Neural progenitor cell (in vitro differentiated cells): ENCODE results near the gene FGFR3. TPM values are rescaled to one million over a fixed set of nuclear protein-coding genes. Genes with fewer than 3 reads are reported as not detected.

Experiments
- DNase-seq: peaks from one replicate; pipeline ENCODE4 v3.0.0-alpha.2; 2016; ENCODE audit warnings: low spot score
- H2AFZ ChIP-seq: fragments of 200-600 bp; sonication (generic); replicated peaks from 2 replicates; pipeline ENCODE4 v1.6.1; 2016; ENCODE audit warnings: antibody characterized with exemption
- H3F3A ChIP-seq: fragments of 200-600 bp; sonication (generic); 2 replicates; pipeline ENCODE4 v1.6.1; 2016; ENCODE audit warnings: antibody characterized with exemption, low read depth
- H3K27ac ChIP-seq: fragments of 200-600 bp; sonication (generic); 2 replicates; pipeline ENCODE4 v1.5.1; 2016; ENCODE audit warnings: mild to moderate bottlenecking
- H3K27me3 ChIP-seq: fragments of 200-600 bp; sonication (generic); 2 replicates; pipeline ENCODE4 v1.6.1; 2016; ENCODE audit warnings: mild to moderate bottlenecking, moderate library complexity
- H3K36me3 ChIP-seq: fragments of 200-600 bp; sonication (generic); 2 replicates; pipeline ENCODE4 v1.5.1; 2016
- H3K4me1 ChIP-seq: fragments of 200-600 bp; sonication (generic); 2 replicates; pipeline ENCODE4 v1.6.1; 2016; ENCODE audit warnings: mixed run types
- H3K4me2 ChIP-seq: fragments of 200-600 bp; sonication (generic); 2 replicates; pipeline ENCODE4 v1.6.1; 2016
- H3K4me3 ChIP-seq: fragments of 200-600 bp; sonication (generic); 2 replicates; pipeline ENCODE4 v1.5.1; 2016
- H3K79me2 ChIP-seq: fragments of 200-600 bp; sonication (generic); 2 replicates; pipeline ENCODE4 v1.6.1; 2016; ENCODE audit warnings: low read depth
- H3K9ac ChIP-seq: fragments of 200-600 bp; sonication (generic); 2 replicates; pipeline ENCODE4 v1.6.1; 2016
- H3K9me3 ChIP-seq: fragments of 200-600 bp; sonication (generic); 2 replicates; pipeline ENCODE4 v1.5.1; 2016; ENCODE audit warnings: low read depth
- H4K20me1 ChIP-seq: fragments of 200-600 bp; sonication (generic); 2 replicates; pipeline ENCODE4 v1.6.1; 2016; ENCODE audit warnings: low read depth
- H3K27ac Mint-ChIP-seq: 3 replicates; pipeline ENCODE4 v1.8.0; 2021; ENCODE audit warnings: mixed read lengths
- H3K27me3 Mint-ChIP-seq: 2 replicates; pipeline ENCODE4 v1.8.0; 2022; ENCODE audit warnings: low read depth, mild to moderate bottlenecking, inconsistent platforms, moderate library complexity, mixed read lengths; ENCODE audit not compliant: insufficient read depth
- H3K36me3 Mint-ChIP-seq: 3 replicates; pipeline ENCODE4 v1.8.0; 2021; ENCODE audit warnings: mixed read lengths
- H3K4me1 Mint-ChIP-seq: 3 replicates; pipeline ENCODE4 v1.8.0; 2021; ENCODE audit warnings: mixed read lengths
- H3K4me3 Mint-ChIP-seq: 3 replicates; pipeline ENCODE4 v1.8.0; 2021; ENCODE audit warnings: mild to moderate bottlenecking, moderate library complexity, mixed read lengths
- H3K9me3 Mint-ChIP-seq: 3 replicates; pipeline ENCODE4 v1.8.0; 2020; ENCODE audit warnings: mixed read lengths
- CTCF ChIP-seq: fragments of 200-600 bp; sonication (generic); IDR thresholded peaks from 2 replicates; pipeline ENCODE4 v1.5.1; 2017; ENCODE audit warnings: antibody characterized with exemption, mild to moderate bottlenecking
- EZH2 ChIP-seq: fragments of 200-600 bp; sonication (generic); IDR thresholded peaks from 2 replicates; pipeline ENCODE4 v1.6.1; 2017; ENCODE audit warnings: antibody characterized with exemption, mild to moderate bottlenecking, moderate library complexity
- EZH2phosphoT487 ChIP-seq: fragments of 200-600 bp; sonication (generic); IDR thresholded peaks from 2 replicates; pipeline ENCODE4 v1.6.1; 2017; ENCODE audit warnings: antibody characterized with exemption
- total RNA-seq: library from RNA; depleted of rRNA; stranded (reverse); fragments of >200 nt; gene quantifications from 2 replicates; pipeline ENCODE4 v1.2.3, GENCODE V29; 2015; ENCODE audit warnings: low replicate concordance

The FGFR3 gene
- total RNA-seq, 1 donor from 2014 or later, result 4.8 TPM

- H3K4me2 ChIP-seq, result no peak overlapping the region
- no peak overlapping the region for H3K27ac Mint-ChIP-seq
- H4K20me1 ChIP-seq, result peaks cover 27% of the 10 kb centered on the region
- peaks cover 6% of the 10 kb centered on the region for H3K27me3 ChIP-seq
- H3K79me2 ChIP-seq, result no peaks in the 10 kb centered on the region
- H3K9me3 Mint-ChIP-seq, result no peaks in the 10 kb centered on the region
- H3K36me3 ChIP-seq, result no peaks in the 10 kb centered on the region
- no peak for TF ChIP-seq EZH2phosphoT487
- no peak for TF ChIP-seq CTCF
- TF ChIP-seq EZH2, result no peak
- peaks cover 10% of the 10 kb centered on the region for H3K4me1 ChIP-seq
- H3K4me3 ChIP-seq, result no peak overlapping the region
- peaks cover 36% of the 10 kb centered on the region for H3F3A ChIP-seq
- no peak overlapping the region for H3K27ac ChIP-seq
- no peak for DNase-seq
- H2AFZ ChIP-seq, result no peak overlapping the region
- peaks cover 17% of the 10 kb centered on the region for H3K36me3 Mint-ChIP-seq
- H3K4me1 Mint-ChIP-seq, result no peaks in the 10 kb centered on the region
- no peak overlapping the region for H3K9ac ChIP-seq
- H3K27me3 Mint-ChIP-seq, result peaks cover 2% of the 10 kb centered on the region
- no peak overlapping the region for H3K4me3 Mint-ChIP-seq
- no peaks in the 10 kb centered on the region for H3K9me3 ChIP-seq
These were observed 48.5 kb upstream of the FGFR3 start for GRCh38 chr4:1744552-1744951.

GRCh38 chr4:1745165-1745564 lies 47.9 kb upstream of the FGFR3 start:
- Histone ChIP-seq H3K4me1 (peaks cover 10% of the 10 kb centered on the region), H4K20me1 (peaks cover 27% of the 10 kb centered on the region), H3K27me3 (peaks cover 6% of the 10 kb centered on the region), H3K79me2 (no peaks in the 10 kb centered on the region), H3K9ac (no peak overlapping the region), H3F3A (peaks cover 37% of the 10 kb centered on the region), H3K9me3 (no peaks in the 10 kb centered on the region), H3K4me3 (no peak overlapping the region), H3K36me3 (no peaks in the 10 kb centered on the region), H3K27ac (no peak overlapping the region), H3K4me2 (no peak overlapping the region), H2AFZ (no peak overlapping the region)
- no peak for TF ChIP-seq EZH2phosphoT487
- no peak for TF ChIP-seq CTCF
- no peak for TF ChIP-seq EZH2
- no peaks in the 10 kb centered on the region for H3K4me1 Mint-ChIP-seq
- H3K9me3 Mint-ChIP-seq, result no peaks in the 10 kb centered on the region
- no peak for DNase-seq
- peaks cover 2% of the 10 kb centered on the region for H3K27me3 Mint-ChIP-seq
- no peak overlapping the region for H3K4me3 Mint-ChIP-seq
- no peak overlapping the region for H3K27ac Mint-ChIP-seq
- peaks cover 17% of the 10 kb centered on the region for H3K36me3 Mint-ChIP-seq

- Histone ChIP-seq H3K27ac (no peak overlapping the region), H3K27me3 (peaks cover 6% of the 10 kb centered on the region), H2AFZ (no peak overlapping the region), H3K4me1 (peaks cover 10% of the 10 kb centered on the region), H3K4me2 (no peak overlapping the region), H3K9ac (no peak overlapping the region), H4K20me1 (peaks cover 27% of the 10 kb centered on the region), H3F3A (peaks cover 37% of the 10 kb centered on the region), H3K9me3 (no peaks in the 10 kb centered on the region), H3K79me2 (no peaks in the 10 kb centered on the region), H3K36me3 (no peaks in the 10 kb centered on the region), H3K4me3 (no peak overlapping the region)
- Mint-ChIP-seq H3K9me3 (no peaks in the 10 kb centered on the region), H3K36me3 (peaks cover 15% of the 10 kb centered on the region), H3K4me3 (no peak overlapping the region), H3K27ac (no peak overlapping the region), H3K27me3 (peaks cover 2% of the 10 kb centered on the region), H3K4me1 (peaks cover 1% of the 10 kb centered on the region)
- no peak for DNase-seq
- no peak for TF ChIP-seq CTCF
- no peak for TF ChIP-seq EZH2
- no peak for TF ChIP-seq EZH2phosphoT487
These were observed 47.4 kb upstream of the FGFR3 start for GRCh38 chr4:1745697-1746096.
